ENCODE results near the gene SYTL1.

GRCh38 chr1:27346991-27347624, 5.3 kb downstream of the SYTL1 start:
- no peak for TF ChIP-seq CTCF (IDR thresholded peaks at IDR 0.05; ENCODE audit: low read length)
- TF ChIP-seq EZH2 (optimal IDR thresholded peaks at IDR 0.05; ENCODE audit: low read depth, low read length) = no peak
- no peak for TF ChIP-seq EZH2phosphoT487 (IDR thresholded peaks at IDR 0.05; ENCODE audit: low read length)

All from MM.1S (cell line).